Measurements from ENCODE around the gene WNT8B. TPM values are rescaled to one million over a fixed set of nuclear protein-coding genes. Genes with fewer than 3 reads are reported as not detected.

The WNT8B gene
- total RNA-seq, 1 experiment from 2014 or later = 0.29 TPM

DNA sequence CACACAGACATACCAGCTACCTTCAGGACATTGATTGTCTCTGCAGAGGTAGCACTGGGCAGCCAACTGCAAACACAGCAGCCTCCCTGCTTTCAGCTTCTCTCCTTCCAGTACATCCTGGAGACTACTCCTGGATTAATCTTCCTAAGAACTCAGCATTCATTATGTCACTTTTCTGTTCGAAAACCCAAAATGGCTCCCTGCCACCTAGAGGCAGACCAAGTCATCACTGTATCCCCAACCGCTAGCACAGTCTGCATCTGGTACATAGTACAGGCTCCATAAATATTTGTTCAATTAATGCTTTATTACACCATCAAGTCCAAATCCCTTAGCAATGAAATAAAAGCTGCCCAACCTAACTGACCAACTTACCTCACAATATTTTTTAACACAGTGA lies 61.8 kb downstream of the WNT8B start:
- Histone ChIP-seq H4K20me1 (ENCODE audit: low read length) (no peaks in the 10 kb centered on the region), H3K27ac (ENCODE audit: low read length) (no peak overlapping the region), H3K27me3 (ENCODE audit: low read length) (no peaks in the 10 kb centered on the region), H3K4me1 (ENCODE audit: insufficient read depth, low read length) (peaks cover 30% of the 10 kb centered on the region), H3K36me3 (ENCODE audit: low read depth, low read length) (peaks cover 10% of the 10 kb centered on the region), H2AFZ (ENCODE audit: low read length) (no peak overlapping the region), H3K9me2 (replicated peaks; ENCODE audit: low read length) (no peaks in the 10 kb centered on the region), H3K9ac (ENCODE audit: low read length) (no peak overlapping the region), H3K4me3 (ENCODE audit: low read length) (no peak overlapping the region), H3F3A (ENCODE audit: low read length, unreplicated experiment) (no peaks in the 10 kb centered on the region), H3K79me2 (ENCODE audit: low read length) (peaks cover 26% of the 10 kb centered on the region), H3K9me3 (ENCODE audit: low read length) (no peaks in the 10 kb centered on the region), H3K4me2 (ENCODE audit: low read length) (no peak overlapping the region)
- no peak for TF ChIP-seq EZH2phosphoT487 (IDR thresholded peaks at IDR 0.05; ENCODE audit: borderline replicate concordance, low read length)
- TF ChIP-seq, protein P1, sequence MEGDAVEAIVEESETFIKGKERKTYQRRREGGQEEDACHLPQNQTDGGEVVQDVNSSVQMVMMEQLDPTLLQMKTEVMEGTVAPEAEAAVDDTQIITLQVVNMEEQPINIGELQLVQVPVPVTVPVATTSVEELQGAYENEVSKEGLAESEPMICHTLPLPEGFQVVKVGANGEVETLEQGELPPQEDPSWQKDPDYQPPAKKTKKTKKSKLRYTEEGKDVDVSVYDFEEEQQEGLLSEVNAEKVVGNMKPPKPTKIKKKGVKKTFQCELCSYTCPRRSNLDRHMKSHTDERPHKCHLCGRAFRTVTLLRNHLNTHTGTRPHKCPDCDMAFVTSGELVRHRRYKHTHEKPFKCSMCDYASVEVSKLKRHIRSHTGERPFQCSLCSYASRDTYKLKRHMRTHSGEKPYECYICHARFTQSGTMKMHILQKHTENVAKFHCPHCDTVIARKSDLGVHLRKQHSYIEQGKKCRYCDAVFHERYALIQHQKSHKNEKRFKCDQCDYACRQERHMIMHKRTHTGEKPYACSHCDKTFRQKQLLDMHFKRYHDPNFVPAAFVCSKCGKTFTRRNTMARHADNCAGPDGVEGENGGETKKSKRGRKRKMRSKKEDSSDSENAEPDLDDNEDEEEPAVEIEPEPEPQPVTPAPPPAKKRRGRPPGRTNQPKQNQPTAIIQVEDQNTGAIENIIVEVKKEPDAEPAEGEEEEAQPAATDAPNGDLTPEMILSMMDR (conservative IDR thresholded peaks at IDR 0.05; ENCODE audit: low read depth, low read length) = peak; percentile 19; the same call in 1 of the 2 replicates
- ATAC-seq (no peak), DNase-seq (no peak)
- CTCF ChIA-PET = interaction anchor here (0.7 kb wide), 1 partner anchor 86 kb away, joined by 3 read pairs; no protein-coding TSS in a partner anchor
- intact Hi-C loops (cut with micrococcal nuclease) = loop anchor here (5.0 kb wide), 1 partner anchor 177 kb away; the partner anchor contains the start of gene SCD
- no TSS peak for BruUV-seq (replicated peaks)
- POLR2A ChIA-PET (ENCODE audit: unreplicated experiment) = no interaction called here

GRCh38 chr10:100528123-100528886 lies 65.5 kb downstream of the WNT8B start:
- H3K9ac ChIP-seq (ENCODE audit: low read length) = 0 out of 2 replicates have a peak overlapping the region, but pooled peaks have one; percentile 94

More at GRCh38 chr10:100528123-100528886, 65.5 kb downstream of the WNT8B start:
- Histone ChIP-seq H3K4me3 (ENCODE audit: low read length) (peak overlapping the region; percentile 99), H3K27ac (ENCODE audit: low read length) (no peak overlapping the region), H4K20me1 (ENCODE audit: low read length) (no peaks in the 10 kb centered on the region), H3K4me2 (ENCODE audit: low read length) (peak overlapping the region; percentile 91), H3K9me3 (ENCODE audit: low read length) (no peaks in the 10 kb centered on the region), H3K27me3 (ENCODE audit: low read length) (no peaks in the 10 kb centered on the region), H3K36me3 (ENCODE audit: low read depth, low read length) (peaks cover 10% of the 10 kb centered on the region), H3K9me2 (replicated peaks; ENCODE audit: low read length) (no peaks in the 10 kb centered on the region), H3F3A (ENCODE audit: low read length, unreplicated experiment) (no peaks in the 10 kb centered on the region), H3K79me2 (ENCODE audit: low read length) (peaks cover 34% of the 10 kb centered on the region), H3K4me1 (ENCODE audit: insufficient read depth, low read length) (peaks cover 12% of the 10 kb centered on the region), H2AFZ (ENCODE audit: low read length) (no peak overlapping the region)
- CTCF ChIA-PET = no interaction called here
- TF ChIP-seq EZH2 (IDR thresholded peaks at IDR 0.05; ENCODE audit: low read length, unreplicated experiment) = no peak
- TF ChIP-seq, protein P1 (conservative IDR thresholded peaks at IDR 0.05; ENCODE audit: low read depth, low read length) = no peak
- no peak for TF ChIP-seq EZH2phosphoT487 (IDR thresholded peaks at IDR 0.05; ENCODE audit: borderline replicate concordance, low read length)
- POLR2A ChIA-PET (ENCODE audit: unreplicated experiment) = no interaction called here
- intact Hi-C loops (cut with micrococcal nuclease) = no loop called here
- DNase-seq (no peak), ATAC-seq (no peak)
- TSS peak; percentile 49 for BruUV-seq (replicated peaks)

Data from PC-3 (cell line).